DMS114 treated with DMSO at 0.1 percent for 48 hours (cell line): ENCODE data around the gene TMEM101.
"Not testable (repeated sequence)": the region's sequence is repeated elsewhere in the genome, so short reads cannot be mapped to it uniquely, and the experiment has no call there.

Experiments used
- DNase-seq: peaks from one replicate; lab custom pipeline; 2025; ENCODE audit not compliant: unreplicated experiment; lab: John Stamatoyannopoulos, UW

The TMEM101 gene

DNA sequence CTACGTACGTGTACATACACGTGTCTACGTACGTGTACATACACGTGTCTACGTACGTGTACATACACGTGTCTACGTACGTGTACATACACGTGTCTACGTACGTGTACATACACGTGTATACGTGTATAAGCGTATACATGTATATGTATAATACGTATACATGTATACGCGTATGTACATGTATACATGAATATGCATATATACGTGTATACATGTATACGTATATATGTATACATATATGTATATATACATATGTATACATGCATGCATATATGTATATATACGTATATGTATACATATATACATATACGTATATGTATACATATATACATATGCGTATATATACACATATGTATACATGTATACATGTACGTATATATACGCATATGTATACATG lies 38.9 kb downstream of the TMEM101 start:
- no peak for DNase-seq

DNA sequence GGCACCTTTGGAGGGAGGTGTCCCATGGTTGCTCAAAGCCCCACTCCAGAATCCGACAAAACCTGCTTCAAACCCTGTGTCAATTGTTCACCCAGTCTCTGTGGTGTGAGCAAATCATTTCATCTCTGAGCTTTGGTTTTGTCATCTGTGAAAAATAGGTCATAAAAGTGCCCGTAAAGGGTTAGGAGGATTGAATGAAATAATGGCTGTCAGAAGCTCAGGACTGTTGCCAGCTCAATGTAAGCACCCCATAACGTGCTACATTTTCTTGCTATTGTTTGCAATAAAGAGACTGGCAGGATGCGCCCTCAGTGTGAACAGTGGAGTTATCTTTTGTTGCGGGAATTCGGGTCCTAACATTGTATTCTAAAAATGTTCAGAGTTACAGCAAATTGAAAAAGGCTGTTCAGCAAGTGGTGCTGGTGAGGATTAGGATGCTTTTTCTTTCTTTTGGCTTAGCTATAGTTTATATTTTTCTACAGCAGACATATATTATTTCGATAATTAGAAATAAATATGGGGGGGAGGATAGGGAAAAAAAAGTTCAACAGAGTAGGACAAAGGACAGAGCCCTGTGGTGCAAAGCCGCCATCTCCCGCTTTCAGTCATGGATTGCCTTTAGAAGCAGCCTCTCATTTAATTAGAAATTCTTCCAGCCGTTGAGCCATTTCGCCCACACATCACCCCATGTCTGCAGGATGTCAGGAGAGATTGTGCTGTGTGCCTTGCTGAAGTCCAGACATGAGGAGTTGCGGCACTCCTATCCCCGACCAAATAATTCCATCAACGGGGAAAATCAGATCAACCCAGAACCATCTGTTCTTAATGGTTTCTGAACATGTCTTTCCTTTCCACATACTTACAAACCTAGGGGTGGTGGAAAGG lies 40.1 kb downstream of the TMEM101 start:
- no peak for DNase-seq

DNA sequence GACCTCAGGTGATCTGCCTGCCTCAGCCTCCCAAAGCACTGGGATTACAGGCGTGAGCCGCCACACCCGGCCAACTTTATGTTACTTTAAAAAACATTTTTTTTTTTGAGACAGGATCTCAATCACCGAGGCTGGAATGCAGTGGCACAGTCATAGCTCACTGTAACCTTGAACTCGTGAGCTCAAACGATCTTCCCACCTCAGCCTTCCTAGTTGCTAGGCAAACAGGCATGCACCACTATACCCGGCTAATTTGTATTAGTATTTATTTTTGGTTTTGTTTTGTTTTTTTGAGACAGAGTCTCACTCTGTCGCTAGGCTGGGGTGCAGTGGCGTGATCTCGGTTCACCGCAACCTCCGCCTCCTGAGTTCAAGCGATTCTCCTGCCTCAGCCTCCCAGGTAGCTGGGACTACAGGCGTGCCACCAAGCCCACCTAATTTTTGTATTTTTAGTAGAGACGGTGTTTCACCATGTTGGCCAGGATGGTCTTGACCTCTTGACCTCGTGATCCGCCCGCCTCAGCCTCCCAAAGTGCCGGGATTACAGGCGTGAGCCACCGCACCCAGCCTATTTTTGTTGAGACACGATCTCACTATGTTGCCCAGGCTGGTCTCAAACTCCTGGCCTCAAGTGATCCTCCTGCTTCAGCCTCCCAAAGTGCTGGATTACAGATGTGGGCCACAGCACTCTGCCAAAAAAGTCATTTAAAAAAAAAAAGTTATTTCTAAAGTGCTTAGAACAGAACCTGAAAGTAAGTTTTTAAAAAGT lies 42.1 kb downstream of the TMEM101 start:
- DNase-seq, result not testable (repeated sequence)

DNA sequence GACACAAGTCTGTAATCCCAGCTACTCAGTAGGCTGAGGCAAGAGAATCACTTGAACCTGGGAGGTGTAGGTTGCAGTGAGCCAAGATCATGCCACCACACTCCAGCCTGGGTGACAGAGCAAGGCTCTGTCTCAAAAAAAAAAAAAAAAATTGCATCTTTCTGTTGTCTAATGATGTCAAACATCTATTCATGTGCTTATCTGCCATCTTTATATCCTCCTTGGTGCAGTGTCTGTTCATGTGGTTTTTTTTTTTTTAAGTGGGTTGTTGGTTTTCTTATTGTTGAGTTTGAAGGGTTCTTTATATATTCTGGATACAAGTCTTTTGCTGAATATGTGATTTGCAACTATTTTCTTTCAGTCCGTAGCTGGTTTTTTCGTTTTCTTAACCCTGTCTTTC lies 43.3 kb downstream of the TMEM101 start:
- DNase-seq, result not testable (repeated sequence)

DNA sequence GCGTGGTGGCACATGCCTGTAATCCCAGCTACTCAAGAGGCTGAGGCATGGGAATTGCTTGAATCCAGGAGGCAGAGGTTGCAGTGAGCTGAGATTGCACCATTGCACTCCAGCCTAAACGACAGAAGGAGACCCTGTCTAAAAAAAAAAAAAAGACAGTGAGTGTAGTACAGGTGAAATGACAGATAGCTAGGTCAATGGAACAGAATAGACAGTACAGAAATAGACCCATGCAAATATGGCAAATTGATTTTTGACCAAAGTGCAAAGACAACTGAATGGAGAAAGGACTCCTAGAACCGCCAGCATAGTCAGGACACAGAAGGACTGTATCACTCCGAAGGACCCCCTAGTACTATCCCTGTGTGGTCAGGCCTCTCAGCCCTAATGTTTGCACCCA lies 44.4 kb downstream of the TMEM101 start:
- no peak for DNase-seq

DNA sequence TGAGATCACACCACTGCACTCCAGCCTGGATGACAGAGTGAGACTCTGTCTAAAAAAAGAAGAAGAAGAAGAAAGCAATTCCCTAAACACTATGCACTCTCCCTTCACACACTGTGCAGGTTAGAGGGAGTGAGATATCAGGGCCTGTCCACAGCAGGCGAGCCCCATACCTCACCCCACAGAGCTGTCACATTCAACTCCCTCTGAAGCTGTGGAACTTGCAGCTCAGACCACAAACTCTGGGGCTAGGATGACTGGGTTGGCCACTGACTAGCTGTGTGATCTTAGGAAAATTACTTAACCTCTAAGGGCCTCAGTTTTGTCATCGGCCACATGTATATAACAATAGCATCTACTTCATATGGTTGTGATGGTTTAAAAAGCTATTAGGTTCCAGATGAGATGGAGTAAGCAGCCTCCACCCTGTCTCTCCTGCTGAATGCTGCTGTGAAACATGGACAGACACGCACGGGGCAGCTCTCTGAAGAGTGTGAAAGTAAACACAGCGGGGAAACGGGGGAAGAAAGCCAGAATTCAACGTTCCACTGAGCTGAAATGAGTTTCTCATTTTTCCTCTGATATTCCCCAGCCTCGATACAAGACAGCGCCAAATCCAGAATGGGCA lies 47.4 kb downstream of the TMEM101 start:
- DNase-seq, result no peak

DNA sequence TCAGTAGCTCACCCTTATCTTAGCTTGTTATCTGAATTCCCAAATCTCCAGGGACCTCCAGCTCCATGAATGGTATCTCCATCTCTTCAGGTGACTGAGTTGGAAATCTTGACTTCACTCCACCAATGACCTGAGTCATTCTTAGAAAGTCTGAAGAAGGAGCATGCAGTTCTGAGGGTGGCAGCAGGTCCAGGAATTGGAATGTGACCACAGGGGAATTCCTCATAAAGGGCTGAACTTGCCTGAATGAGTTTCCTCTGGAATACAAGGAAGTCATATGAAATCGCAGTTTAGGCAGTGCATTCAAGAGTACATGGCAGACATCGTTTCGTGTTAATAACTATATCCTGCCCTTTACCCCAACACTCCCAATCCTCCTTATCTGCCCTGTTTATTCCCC lies 48.5 kb downstream of the TMEM101 start:
- no peak for DNase-seq

DNA sequence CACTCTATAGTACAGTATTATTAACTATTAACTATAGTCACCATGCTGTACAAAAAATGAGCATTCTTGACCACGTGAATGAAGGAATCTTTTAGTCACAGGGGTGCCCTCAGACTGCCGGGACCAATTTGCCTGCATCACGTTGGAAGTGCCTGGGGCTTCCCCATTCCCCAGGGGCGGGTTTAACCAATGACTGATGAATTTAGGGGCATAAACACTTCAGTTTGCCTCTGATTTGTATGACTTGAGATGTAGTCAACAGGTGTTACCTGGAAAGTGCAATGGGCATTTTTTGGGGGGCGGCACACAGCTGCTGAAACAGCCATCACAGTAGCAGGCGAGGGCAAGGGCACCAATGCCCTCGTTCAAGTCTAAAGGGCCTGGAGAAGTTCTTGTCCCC lies 52.3 kb downstream of the TMEM101 start:
- no peak for DNase-seq

DNA sequence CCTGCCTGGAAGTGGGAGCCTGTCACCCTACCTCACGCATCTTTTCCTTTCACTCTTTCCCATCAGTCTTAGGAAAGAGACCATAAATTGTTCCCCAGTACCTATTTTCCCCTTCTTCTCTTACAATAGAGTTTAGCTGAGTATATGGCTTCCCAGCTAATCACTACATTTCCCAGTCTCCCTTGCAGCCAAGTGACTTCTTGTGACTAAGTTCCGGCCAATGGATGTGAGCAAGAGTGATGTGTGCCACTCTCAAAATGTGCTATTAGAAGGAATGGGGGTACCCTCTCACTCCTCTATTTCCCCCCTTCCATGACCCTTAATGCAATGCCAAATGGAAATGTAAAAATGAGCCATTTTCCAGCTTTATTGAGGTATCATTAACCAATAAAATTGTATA lies 52.8 kb downstream of the TMEM101 start:
- DNase-seq, result no peak

DNA sequence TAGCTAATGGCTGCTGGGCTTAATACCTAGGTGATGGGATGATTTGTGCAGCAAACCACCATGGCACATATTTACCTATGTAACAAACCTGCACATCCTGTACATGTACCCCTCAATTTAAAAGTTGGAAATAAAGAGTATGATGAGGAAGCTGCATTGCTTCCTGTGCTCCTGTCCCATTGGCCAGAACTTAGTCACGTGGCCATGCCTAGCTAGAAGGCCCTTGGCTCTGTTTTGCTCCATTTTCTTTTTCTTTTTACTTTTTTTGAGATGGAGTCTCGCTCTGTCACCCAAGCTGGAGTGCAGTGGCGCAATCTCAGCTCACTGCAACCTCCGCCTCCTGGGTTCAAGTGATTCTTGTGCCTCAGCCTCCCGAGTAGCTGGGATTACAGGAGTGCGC lies 53.5 kb downstream of the TMEM101 start:
- DNase-seq, result not testable (repeated sequence)
